Neural crest cell (in vitro differentiated cells): ENCODE data around the gene LIMS1. TPM values are rescaled to one million over a fixed set of nuclear protein-coding genes. Genes with fewer than 3 reads are reported as not detected.

ENCODE experiments used
- DNase-seq: peaks from one replicate; pipeline ENCODE4 v3.0.0; 2021; ENCODE audit warnings: low read depth, mixed read lengths, low spot score
- H3K27ac Mint-ChIP-seq: one replicate; pipeline ENCODE4 v1.8.0; 2021; ENCODE audit warnings: mild to moderate bottlenecking, mixed read lengths; ENCODE audit not compliant: unreplicated experiment
- H3K27me3 Mint-ChIP-seq: 2 replicates; pipeline ENCODE4 v1.8.0; 2021; ENCODE audit warnings: low read depth, mild to moderate bottlenecking, mixed read lengths
- H3K36me3 Mint-ChIP-seq: 2 replicates; pipeline ENCODE4 v1.8.0; 2021; ENCODE audit warnings: low read depth, mild to moderate bottlenecking, mixed read lengths
- H3K4me1 Mint-ChIP-seq: 2 replicates; pipeline ENCODE4 v1.8.0; 2021; ENCODE audit warnings: mixed read lengths
- H3K4me3 Mint-ChIP-seq: one replicate; pipeline ENCODE4 v1.8.0; 2021; ENCODE audit warnings: mild to moderate bottlenecking, mixed read lengths
- H3K9me3 Mint-ChIP-seq: 2 replicates; pipeline ENCODE4 v1.8.0; 2021; ENCODE audit warnings: mixed read lengths
- CTCF ChIP-seq: fragments of 200-600 bp; sonication (generic); conservative IDR thresholded peaks from 2 replicates; pipeline ENCODE4 v1.5.0; 2021; ENCODE audit warnings: antibody characterized with exemption, mild to moderate bottlenecking
- total RNA-seq: library from RNA; stranded (reverse); gene quantifications from 2 replicates; pipeline ENCODE4 v1.2.1, GENCODE V29; 2021

LIMS1 gene
- total RNA-seq, 1 donor from 2014 or later = 30.9 TPM

DNA sequence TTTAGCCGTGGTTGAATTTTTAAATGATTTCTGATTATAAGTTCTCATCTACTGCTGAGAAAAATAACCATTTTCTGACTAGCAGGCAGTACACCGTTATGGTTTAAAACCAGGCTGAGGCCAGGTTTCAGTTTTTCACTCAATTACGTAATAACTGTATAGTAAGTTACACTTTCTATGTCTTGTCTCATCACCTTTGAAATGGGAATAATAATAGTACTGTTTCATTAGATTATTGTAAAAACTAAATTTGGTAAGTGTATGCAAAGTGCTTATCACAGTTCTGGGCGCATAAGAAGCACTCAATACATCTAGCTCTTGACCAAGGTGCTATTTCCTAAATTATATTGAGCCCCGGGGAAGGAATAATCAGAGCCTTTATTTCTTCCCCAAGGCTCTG, 76.8 kb downstream of the LIMS1 start:
- Mint-ChIP-seq H3K9me3 (no peaks in the 10 kb centered on the region), H3K27me3 (no peaks in the 10 kb centered on the region), H3K27ac (no peak overlapping the region), H3K4me3 (no peak overlapping the region), H3K4me1 (peaks cover 32% of the 10 kb centered on the region), H3K36me3 (no peaks in the 10 kb centered on the region)
- TF ChIP-seq CTCF = no peak
- DNase-seq = no peak

DNA sequence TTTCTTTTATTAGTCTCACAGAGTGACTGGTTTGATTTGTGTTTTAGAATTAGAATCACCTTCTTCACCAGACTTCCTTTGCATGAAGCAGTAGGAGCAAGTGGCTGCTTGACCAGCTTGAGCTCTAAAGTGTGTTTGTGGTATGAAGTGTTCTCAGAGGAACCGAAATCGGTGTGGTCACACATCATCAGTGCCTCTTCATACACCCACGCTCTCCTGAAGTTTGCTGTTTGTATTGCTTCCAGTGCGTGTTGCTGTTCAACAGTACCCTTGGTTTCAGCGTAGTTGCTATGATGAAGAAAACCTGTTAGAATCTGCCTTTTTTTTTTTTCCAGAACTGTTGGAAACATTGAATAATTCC, 77.9 kb downstream of the LIMS1 start:
- H3K4me1 Mint-ChIP-seq = peaks cover 39% of the 10 kb centered on the region
- H3K36me3 Mint-ChIP-seq = no peaks in the 10 kb centered on the region
- no peak overlapping the region for H3K27ac Mint-ChIP-seq
- no peaks in the 10 kb centered on the region for H3K27me3 Mint-ChIP-seq
- DNase-seq = no peak
- H3K4me3 Mint-ChIP-seq = no peak overlapping the region
- TF ChIP-seq CTCF = no peak
- no peaks in the 10 kb centered on the region for H3K9me3 Mint-ChIP-seq

GRCh38 chr2:108612514-108613183, 78.4 kb downstream of the LIMS1 start:
- no peaks in the 10 kb centered on the region for H3K27me3 Mint-ChIP-seq
- DNase-seq = no peak
- no peak overlapping the region for H3K27ac Mint-ChIP-seq
- no peaks in the 10 kb centered on the region for H3K9me3 Mint-ChIP-seq
- H3K4me1 Mint-ChIP-seq = peaks cover 41% of the 10 kb centered on the region
- no peak overlapping the region for H3K4me3 Mint-ChIP-seq
- no peaks in the 10 kb centered on the region for H3K36me3 Mint-ChIP-seq
- no peak for TF ChIP-seq CTCF

GRCh38 chr2:108613261-108614042, 79.2 kb downstream of the LIMS1 start:
- no peak for DNase-seq
- H3K27me3 Mint-ChIP-seq = no peaks in the 10 kb centered on the region
- H3K4me1 Mint-ChIP-seq = peaks cover 47% of the 10 kb centered on the region
- H3K4me3 Mint-ChIP-seq = no peak overlapping the region
- no peaks in the 10 kb centered on the region for H3K36me3 Mint-ChIP-seq
- no peak for TF ChIP-seq CTCF
- no peaks in the 10 kb centered on the region for H3K9me3 Mint-ChIP-seq
- H3K27ac Mint-ChIP-seq = peak overlapping the region; percentile 63

DNA sequence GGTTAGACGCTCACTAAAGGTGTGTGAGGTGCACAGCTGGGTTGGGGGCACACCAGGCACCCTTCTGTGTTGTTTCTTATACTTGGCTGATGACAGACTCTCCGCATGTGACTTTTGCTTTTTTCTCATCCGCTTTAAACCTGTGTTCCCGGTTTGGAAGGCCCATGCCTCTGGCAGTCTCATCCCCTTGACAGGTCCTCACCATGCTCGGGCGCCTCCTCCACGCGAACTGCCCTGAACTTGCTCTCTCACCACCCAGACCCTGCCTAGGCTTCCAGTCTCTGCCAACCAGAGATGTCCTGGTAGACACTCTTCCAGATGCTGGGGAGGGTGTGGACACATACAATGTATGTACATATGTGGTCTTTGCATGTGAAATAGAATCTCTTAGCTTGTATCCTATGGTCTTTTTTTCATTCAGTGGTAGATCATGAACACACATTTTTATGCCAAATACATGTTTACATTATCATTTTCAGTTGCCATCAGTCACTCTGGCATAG, 79.8 kb downstream of the LIMS1 start:
- TF ChIP-seq CTCF = no peak
- Mint-ChIP-seq H3K36me3 (no peaks in the 10 kb centered on the region), H3K27ac (peak overlapping the region; percentile 63), H3K27me3 (no peaks in the 10 kb centered on the region), H3K4me3 (no peak overlapping the region), H3K4me1 (peaks cover 52% of the 10 kb centered on the region), H3K9me3 (no peaks in the 10 kb centered on the region)
- DNase-seq = no peak
